NCI-H1417 treated with DMSO at 0.1 percent for 48 hours (cell line): ENCODE measurements around the gene SLAIN1.
A peak's percentile ranks its signal among the peaks of the same experiment; 100 is the strongest.
"Not testable (repeated sequence)": the region's sequence is repeated elsewhere in the genome, so short reads cannot be mapped to it uniquely, and the experiment has no call there.

Experiments used
- DNase-seq: peaks from one replicate; lab custom pipeline; 2025; lab: John Stamatoyannopoulos, UW

SLAIN1 gene

DNA sequence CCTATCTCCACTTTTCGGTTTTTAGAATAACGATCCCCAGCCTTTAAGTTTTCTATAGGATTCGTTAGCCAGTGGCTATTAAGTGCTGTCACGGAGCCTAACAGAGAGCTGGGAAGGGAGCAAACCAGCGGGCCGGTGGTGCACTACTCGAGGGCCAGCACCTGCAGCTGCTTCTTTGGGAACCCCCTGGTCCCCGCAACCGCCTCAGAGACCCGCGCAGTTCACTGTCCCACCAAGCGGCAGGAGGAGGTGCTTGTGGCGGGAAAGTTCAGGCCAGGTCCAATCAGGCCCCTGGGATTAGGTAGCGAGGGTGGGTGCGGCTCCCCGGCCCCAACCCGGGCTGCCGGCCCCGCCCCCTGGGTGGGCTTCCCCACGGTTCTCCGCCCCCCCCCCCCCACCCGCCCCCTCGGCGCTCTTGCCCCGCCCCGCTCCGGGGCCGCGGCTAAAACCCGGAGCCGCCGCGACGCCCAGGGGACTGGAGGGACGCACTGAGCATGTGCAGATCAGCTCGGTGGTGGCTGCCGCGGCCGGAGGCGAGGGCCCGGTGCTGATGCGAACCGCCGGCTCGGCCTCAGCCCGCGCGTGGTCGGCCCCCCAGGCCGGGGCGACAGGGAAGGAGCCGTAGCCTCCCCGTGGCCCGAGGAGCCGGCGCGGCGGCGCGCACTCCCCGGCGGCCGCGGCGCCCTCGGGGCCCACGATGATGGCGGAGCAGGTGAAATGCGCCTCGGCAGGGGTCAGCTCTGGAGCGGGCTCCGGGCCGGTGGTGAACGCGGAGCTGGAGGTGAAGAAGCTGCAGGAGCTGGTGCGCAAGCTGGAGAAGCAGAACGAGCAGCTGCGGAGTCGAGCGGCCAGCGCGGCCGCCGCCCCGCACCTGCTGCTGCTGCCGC lies at the start of gene SLAIN1:
TSS of gene SLAIN1 (plus strand) at position 471 of the 887 bp plus-strand sequence. CDS start at position 698, 227 bp downstream.
- DNase-seq, result peak; percentile 67

DNA sequence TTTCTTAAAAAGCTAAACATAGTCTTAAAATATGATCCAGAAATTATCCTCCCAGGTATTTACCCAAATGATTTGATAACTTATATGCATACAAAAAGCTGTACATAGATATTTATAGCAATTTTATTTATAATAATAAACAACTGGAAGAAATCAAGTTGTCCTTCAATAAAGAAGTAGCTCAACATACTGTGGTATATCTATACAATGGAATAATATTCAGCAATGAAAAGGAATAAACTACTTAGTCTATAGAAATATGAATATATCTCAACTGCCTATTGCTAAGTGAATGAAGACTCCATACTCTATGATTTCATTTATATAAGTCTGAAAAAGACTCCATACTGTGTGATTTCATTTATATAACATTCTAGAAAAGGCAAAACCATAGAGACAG lies 47.1 kb upstream of the SLAIN1 start:
- no peak for DNase-seq

- DNase-seq, result no peak
Observed at GRCh38 chr13:77653301-77653700, 44.2 kb upstream of the SLAIN1 start.

GRCh38 chr13:77660016-77660415 lies 37.5 kb upstream of the SLAIN1 start:
- DNase-seq, result not testable (repeated sequence)

DNA sequence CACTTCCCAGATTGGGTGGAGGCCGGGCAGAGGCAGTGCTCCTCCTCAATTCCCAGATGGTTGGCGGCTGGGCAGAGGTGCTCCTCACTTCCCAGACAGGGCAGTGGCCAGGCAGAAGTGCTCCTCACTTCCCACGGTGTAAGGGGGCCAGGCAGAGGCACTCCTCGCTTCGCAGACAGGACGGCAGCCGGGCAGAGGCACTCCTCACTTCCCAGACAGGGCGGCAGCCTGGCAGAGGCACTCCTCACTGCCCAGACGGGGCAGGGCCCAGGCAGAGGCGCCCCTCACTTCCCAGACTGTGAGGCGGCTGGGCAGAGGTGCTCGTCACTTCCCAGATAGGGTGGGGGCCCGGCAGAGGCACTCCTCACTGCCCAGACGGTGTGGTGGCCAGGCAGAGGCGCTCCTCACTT lies 36.6 kb upstream of the SLAIN1 start:
- DNase-seq, result no peak

DNA sequence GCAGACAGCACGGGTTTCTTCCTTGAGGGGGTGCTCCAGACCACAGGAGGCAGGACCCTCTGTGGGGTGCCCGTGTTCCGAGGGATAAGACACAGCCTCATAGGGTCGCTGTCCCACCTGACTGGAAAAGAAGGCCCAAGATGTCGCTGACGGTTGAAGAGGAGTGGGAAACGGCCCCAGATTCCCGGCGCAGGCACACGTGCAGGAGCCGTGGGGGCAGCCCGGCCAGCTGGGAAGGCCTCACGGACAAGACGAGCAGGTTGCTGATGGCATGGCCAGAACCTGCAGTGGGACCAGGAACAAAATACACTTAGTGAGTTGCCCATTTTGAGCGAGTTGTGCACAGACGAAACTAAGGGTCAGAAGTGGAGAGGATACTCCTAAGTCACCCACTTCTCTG lies 35.2 kb upstream of the SLAIN1 start:
- not testable (repeated sequence) for DNase-seq

DNA sequence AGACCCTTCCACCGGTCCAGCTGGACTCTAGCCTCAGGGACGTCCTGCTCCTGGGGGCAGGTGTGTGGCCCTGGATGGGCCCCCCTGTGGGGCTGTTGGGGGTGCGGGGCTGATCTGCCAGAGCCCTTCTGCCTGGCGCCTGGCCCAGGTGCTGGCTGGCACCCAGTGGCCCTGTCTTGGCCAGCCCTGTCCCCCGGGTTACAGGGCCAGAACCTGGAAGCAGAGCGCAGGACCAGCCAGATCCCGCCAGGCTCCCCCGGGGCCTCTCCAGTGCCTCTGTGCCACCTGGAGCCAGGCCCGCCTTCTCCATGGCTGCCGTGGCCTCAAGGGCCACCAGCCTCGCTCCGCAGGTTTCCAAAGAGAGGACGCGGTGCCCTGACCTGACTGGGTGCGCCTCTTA lies 34.7 kb upstream of the SLAIN1 start:
- not testable (repeated sequence) for DNase-seq

DNA sequence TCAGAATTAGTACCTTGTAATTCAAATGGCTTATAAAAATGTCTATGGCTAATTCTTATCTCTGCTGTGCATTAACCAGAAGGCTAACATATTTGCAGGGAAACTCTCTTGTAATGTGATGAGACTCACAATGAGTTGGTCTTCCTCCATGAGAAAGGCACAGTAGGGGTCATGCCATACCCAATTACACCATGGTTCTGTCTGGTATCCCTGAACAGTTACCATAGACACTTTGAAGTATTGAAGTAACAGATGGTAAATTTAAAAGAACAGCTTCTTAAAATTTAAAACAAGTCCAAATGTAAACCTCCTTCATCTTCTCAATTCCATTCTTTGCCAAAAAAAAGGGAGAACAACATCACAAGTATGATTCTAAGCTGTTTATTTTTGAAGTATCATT lies 22.6 kb upstream of the SLAIN1 start:
- DNase-seq, result no peak

GRCh38 chr13:77678691-77679235 lies 18.7 kb upstream of the SLAIN1 start:
- DNase-seq, result no peak

DNA sequence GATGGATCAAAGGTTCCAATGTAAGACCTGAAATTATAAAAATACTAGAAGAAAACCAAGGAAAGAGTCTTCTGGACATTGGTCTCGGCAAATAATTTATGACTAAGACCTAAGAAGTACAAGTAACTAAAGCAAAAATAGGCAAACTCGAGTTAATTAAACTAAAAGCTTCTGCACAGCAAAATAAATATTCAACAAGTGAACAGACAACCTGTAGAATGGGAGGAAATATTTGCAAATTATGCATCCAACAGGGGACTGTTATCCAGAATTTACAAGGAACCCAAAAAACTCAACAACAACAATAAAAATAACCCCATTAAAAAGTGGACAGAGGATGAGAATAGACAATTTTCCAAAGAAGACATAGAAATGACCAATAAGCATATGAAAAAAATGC lies 9.7 kb upstream of the SLAIN1 start:
- no peak for DNase-seq

GRCh38 chr13:77691871-77692270 lies 5.6 kb upstream of the SLAIN1 start:
- DNase-seq, result no peak

DNA sequence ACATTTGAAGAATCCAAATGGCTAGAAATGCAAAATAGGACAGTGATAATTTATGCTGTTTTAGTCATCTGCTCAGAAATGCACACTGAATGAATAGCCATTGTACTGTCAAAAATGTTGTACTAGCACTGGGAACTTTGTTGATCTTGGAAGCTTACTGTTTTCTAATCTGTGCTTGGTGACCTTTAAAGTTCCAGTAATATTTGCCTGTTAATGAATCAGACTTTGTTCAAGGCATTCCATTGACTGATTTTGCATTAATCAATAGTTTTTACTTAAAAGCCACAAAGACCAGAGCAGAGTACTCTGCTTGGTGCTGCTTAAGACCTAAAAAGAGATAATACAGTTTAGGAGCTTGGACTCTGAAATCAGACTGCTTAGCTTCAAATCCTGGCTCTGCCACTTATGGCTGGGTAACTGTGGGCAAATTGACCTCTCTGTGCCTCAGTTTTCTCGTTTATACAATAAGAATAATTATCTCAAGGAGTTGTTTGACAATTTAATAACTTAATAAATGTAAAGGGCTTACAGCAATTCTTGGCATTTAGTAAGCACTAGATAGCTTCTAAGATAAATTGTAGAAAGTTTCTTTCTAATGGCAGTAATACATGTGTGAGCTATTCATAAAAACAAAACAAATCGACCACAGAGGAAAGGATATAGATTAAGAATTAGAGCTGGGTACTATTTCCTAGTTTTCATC lies 4.6 kb upstream of the SLAIN1 start:
- no peak for DNase-seq

DNA sequence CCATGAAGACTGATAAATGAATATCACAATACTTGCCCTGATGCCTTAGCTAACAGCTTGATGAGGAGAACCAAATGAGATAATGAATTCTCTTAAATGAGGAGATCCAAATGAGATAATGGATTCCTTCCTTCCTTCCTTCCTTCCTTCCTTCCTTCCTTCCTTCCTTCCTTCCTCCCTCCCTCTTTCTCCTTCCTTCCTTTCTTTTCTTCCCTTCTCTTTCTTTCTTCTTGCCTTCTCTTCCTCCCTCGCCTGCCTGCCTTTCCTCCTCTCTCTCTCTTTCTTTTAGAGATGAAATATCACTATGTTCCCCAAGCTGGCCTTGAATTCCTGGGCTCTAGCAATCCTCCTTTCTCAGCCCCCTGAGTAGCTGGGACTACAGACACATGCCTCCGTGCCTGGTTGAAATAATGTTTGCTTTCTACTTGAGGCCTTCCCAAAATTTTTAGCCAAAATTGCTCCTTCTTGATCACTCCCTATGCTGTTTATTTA lies 4.0 kb upstream of the SLAIN1 start:
- no peak for DNase-seq

DNA sequence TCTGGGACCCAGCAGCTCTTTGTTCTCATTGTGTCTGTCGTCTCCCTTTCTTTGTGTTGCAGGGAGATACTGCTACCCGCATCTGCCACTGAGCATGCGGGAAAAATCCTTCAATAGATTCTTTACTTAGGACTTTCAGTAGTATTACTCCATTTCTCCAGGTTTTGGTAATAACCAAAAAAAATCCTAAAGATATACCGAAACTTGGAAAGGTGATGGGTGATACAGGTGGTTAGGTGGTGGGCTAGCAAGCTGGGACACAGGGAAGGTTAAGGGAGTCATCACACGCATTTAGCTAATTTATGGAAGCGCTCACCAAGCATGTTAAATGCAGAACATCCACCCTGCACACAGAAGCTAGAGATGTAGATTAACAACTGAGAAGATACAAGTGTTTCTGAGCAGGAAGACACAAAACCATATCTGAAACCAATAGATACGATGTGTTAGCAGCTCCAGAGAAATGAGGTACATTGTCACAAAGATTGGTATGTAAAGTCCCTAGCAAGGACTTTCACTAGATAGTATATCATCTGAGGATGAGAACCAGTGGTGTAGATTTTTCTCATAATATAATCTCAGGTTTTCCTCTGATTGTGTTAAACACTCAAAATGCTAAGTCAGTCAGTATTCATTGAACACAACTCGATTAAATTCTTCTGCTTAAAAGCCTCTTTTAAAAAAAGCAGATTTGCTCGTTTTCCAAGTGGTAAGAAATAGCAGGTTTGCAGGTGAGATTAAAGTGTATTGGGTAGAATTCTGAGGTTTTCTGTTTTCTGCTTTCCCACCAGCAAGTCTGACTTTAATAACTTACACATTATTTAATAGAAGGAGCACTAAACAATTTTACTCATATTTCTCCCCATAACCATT lies 1.2 kb upstream of the SLAIN1 start:
- no peak for DNase-seq

DNA sequence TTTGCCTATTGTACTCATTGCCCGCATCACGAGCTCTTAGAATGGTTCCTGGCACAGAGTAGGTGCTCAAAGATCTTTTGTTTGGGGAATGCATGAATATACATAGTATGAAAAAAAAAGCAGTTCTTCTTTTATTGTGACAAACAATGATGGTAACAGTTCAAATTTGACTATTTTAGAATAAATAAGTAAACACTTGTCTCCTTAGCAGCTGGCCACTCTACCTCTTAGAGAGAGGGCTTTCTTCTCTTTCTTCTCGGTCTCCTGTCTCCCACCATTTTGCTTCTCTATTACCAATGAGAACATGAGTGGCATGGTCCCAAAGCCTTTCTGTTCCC lies 639 bp upstream of the SLAIN1 start:
- DNase-seq, result no peak

- DNase-seq, result peak; percentile 50
Observed at GRCh38 chr13:77698201-77699058, 943 bp downstream of the SLAIN1 start.

GRCh38 chr13:77699059-77699680 lies 1.7 kb downstream of the SLAIN1 start:
- no peak for DNase-seq

DNA sequence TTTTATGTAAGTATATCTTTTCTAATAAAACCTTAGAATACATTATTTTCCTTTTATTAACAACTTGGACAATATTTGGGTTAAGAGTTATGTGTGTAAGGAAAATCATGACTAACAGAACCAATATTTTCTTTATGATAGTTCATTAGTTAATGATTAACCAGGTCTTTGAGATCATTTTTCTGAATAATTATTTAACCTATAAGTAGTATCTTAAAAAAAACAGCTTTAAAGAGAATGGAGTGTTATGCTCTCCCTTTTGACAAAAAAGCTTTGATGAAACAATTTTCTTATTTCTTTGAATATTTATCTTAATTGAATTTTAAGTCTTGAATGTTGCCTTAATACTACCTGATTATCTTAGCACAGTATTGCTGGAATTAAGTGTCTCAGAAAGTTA lies 3.8 kb downstream of the SLAIN1 start:
- no peak for DNase-seq

- DNase-seq, result no peak
Observed at GRCh38 chr13:77702366-77702765, 4.9 kb downstream of the SLAIN1 start.

DNA sequence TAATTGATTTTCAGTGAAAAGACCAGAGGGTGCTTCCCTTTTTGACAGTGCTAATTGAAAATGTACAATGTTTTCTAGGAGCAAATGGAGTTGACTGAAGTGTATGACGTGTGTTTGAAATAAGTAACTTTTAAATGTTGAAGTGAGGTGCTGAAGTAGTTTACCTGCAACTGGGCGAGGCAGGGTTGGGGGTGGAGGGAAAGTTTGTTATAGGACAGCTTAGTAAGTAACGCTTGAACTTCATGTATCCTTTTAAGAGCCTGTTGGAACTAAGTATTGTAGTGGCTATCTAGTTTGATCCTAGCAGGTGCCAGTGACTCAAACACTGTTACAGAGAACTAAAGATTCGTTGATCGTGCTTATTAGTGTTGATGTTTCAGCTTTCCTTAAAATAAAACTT lies 5.9 kb downstream of the SLAIN1 start:
- DNase-seq, result no peak
